ENCODE data around the gene TRIO.

GRCh38 chr5:14516901-14517300, 373.8 kb downstream of the TRIO start:
- TF ChIP-seq, protein P1, sequence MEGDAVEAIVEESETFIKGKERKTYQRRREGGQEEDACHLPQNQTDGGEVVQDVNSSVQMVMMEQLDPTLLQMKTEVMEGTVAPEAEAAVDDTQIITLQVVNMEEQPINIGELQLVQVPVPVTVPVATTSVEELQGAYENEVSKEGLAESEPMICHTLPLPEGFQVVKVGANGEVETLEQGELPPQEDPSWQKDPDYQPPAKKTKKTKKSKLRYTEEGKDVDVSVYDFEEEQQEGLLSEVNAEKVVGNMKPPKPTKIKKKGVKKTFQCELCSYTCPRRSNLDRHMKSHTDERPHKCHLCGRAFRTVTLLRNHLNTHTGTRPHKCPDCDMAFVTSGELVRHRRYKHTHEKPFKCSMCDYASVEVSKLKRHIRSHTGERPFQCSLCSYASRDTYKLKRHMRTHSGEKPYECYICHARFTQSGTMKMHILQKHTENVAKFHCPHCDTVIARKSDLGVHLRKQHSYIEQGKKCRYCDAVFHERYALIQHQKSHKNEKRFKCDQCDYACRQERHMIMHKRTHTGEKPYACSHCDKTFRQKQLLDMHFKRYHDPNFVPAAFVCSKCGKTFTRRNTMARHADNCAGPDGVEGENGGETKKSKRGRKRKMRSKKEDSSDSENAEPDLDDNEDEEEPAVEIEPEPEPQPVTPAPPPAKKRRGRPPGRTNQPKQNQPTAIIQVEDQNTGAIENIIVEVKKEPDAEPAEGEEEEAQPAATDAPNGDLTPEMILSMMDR (tag by site-specific recombination; IDR thresholded peaks at IDR 0.05) = no peak
- TF ChIP-seq, protein P2, sequence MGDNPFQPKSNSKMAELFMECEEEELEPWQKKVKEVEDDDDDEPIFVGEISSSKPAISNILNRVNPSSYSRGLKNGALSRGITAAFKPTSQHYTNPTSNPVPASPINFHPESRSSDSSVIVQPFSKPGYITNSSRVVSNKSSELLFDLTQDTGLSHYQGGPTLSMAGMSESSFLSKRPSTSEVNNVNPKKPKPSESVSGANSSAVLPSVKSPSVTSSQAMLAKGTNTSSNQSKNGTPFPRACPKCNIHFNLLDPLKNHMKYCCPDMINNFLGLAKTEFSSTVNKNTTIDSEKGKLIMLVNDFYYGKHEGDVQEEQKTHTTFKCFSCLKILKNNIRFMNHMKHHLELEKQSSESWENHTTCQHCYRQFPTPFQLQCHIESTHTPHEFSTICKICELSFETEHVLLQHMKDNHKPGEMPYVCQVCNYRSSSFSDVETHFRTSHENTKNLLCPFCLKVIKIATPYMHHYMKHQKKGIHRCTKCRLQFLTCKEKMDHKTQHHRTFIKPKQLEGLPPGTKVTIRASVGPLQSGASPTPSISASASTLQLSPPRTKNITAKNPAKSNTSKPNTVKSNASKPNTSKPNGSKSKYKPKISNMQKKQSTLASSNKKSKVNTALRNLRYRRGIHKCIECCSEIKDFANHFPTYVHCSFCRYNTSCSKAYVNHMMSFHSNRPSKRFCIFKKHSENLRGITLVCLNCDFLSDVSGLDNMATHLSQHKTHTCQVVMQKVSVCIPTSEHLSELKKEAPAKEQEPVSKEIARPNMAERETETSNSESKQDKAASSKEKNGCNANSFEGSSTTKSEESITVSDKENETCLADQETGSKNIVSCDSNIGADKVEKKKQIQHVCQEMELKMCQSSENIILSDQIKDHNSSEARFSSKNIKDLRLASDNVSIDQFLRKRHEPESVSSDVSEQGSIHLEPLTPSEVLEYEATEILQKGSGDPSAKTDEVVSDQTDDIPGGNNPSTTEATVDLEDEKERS (tag by site-specific recombination; IDR thresholded peaks at IDR 0.05) = no peak
- TF ChIP-seq ZNF561 (tag by site-specific recombination; IDR thresholded peaks at IDR 0.05; ENCODE audit: borderline replicate concordance) (no peak), PBX3 (CRISPR knock-in tag; IDR thresholded peaks at IDR 0.05) (no peak), ZNF26 (tag by site-specific recombination; IDR thresholded peaks at IDR 0.05) (no peak), ZNF292 (tag by site-specific recombination; IDR thresholded peaks at IDR 0.05; ENCODE audit: borderline replicate concordance, low read depth) (no peak)
